HFF-Myc (cell line): ENCODE measurements around the gene INPP5A.

Source experiments
- DNase-seq: peaks from one replicate; pipeline ENCODE4 v3.0.0-alpha.2; 2011; ENCODE audit warnings: low read depth; ENCODE audit errors: extremely low read depth
- H3K4me3 ChIP-seq: replicated peaks from 2 replicates; pipeline ENCODE4 v1.5.1; 2011; ENCODE audit warnings: low read depth, mild to moderate bottlenecking, control low read depth, low read length
- CTCF ChIP-seq: IDR thresholded peaks from 2 replicates; pipeline ENCODE4 v1.5.1; 2012; ENCODE audit warnings: mild to moderate bottlenecking, low read depth, low read length, control low read depth; ENCODE audit errors: missing control alignments

Gene INPP5A

GRCh38 chr10:132576671-132577349 lies 39.2 kb downstream of the INPP5A start:
- no peak for TF ChIP-seq CTCF
- H3K4me3 ChIP-seq = no peak overlapping the region
- DNase-seq = no peak

- TF ChIP-seq CTCF = no peak
- no peak for DNase-seq
- H3K4me3 ChIP-seq = no peak overlapping the region
Observed at GRCh38 chr10:132577350-132578003, 39.9 kb downstream of the INPP5A start.

GRCh38 chr10:132578287-132578951 lies 40.8 kb downstream of the INPP5A start:
- no peak for DNase-seq
- no peak for TF ChIP-seq CTCF

GRCh38 chr10:132579027-132579859 lies 41.7 kb downstream of the INPP5A start:
- TF ChIP-seq CTCF = no peak

More at GRCh38 chr10:132578287-132578951, 40.8 kb downstream of the INPP5A start:
- no peak overlapping the region for H3K4me3 ChIP-seq

GRCh38 chr10:132580143-132580542 lies 42.6 kb downstream of the INPP5A start:
- DNase-seq = no peak
- H3K4me3 ChIP-seq = no peak overlapping the region
- TF ChIP-seq CTCF = no peak

More at GRCh38 chr10:132579027-132579859, 41.7 kb downstream of the INPP5A start:
- no peak for DNase-seq
- no peak overlapping the region for H3K4me3 ChIP-seq

GRCh38 chr10:132580617-132581016 lies 43.0 kb downstream of the INPP5A start:
- no peak for DNase-seq
- no peak overlapping the region for H3K4me3 ChIP-seq
- no peak for TF ChIP-seq CTCF
